GM12875 (cell line): ENCODE data around the gene BANF2.

ENCODE experiments used
- H3K4me3 ChIP-seq: one replicate; pipeline ENCODE4 v1.5.1; 2011; ENCODE audit warnings: low read depth, low read length, control low read depth
- TF ChIP-seq, protein P1 (sequence below): IDR thresholded peaks from 2 replicates; pipeline ENCODE4 v1.5.1; 2011; ENCODE audit warnings: low read depth, mild to moderate bottlenecking, control low read depth, inconsistent platforms, low read length, moderate library complexity, borderline replicate concordance; ENCODE audit not compliant: insufficient read depth

Gene BANF2

DNA sequence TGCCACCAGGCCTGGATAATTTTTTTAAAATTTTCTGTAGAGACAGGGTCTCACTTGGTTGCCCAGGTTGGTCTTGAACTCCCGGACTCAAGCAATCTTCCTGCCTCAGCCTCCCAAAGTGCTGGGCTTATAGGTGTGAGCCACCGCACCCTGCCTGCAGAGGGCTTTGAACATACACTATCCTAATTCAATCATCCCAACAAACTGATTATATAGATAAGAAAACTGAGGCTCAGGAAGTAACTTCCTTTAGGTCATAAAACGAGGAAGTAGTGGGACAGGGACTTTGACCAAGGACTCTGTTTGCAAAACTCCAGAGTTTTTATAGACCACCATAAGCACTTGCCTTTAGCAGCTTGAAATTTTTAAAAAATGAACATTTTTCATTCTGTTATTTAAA, 5.0 kb upstream of the BANF2 start:
- H3K4me3 ChIP-seq = no peak overlapping the region
- TF ChIP-seq, protein P1, sequence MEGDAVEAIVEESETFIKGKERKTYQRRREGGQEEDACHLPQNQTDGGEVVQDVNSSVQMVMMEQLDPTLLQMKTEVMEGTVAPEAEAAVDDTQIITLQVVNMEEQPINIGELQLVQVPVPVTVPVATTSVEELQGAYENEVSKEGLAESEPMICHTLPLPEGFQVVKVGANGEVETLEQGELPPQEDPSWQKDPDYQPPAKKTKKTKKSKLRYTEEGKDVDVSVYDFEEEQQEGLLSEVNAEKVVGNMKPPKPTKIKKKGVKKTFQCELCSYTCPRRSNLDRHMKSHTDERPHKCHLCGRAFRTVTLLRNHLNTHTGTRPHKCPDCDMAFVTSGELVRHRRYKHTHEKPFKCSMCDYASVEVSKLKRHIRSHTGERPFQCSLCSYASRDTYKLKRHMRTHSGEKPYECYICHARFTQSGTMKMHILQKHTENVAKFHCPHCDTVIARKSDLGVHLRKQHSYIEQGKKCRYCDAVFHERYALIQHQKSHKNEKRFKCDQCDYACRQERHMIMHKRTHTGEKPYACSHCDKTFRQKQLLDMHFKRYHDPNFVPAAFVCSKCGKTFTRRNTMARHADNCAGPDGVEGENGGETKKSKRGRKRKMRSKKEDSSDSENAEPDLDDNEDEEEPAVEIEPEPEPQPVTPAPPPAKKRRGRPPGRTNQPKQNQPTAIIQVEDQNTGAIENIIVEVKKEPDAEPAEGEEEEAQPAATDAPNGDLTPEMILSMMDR = no peak

DNA sequence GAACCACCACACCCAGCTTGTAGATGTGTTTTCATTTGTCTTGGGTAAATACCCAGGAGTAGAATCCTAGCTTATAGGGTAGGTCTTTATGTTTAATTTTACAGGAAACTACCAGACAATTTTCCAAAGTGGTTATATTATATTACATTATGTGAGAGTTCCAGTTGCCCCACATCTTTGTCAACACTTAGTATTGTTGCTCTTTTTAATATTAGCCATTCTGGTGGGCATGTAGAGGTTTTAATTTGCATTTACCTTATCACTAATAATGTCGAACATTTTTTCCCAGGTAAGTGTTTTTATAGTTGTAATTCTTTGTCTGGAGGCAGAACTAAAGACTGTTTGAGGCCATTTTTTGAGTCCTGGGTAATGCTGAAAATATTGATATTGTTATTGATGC, 3.5 kb upstream of the BANF2 start:
- H3K4me3 ChIP-seq = no peak overlapping the region
- TF ChIP-seq, protein P1 = no peak

DNA sequence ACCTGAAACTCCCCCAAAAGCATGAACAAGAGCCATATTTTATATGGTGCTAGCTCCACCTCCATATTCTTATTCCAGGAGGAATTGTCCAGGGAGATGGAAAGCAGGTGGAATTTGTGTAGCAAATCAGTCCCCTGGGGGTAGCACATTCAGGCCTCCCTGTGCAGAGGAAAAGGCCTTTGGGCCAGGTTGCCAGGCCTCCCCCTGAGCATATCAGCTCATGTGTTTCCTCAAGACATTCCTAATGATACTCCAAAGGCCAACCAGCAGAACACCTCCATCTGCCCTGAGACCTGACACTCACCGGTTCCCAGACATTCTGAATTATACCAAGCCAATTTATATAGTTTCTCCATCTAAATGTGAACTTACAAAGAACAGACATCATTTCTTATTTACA, 2.6 kb upstream of the BANF2 start:
- TF ChIP-seq, protein P1 = no peak
- no peak overlapping the region for H3K4me3 ChIP-seq

DNA sequence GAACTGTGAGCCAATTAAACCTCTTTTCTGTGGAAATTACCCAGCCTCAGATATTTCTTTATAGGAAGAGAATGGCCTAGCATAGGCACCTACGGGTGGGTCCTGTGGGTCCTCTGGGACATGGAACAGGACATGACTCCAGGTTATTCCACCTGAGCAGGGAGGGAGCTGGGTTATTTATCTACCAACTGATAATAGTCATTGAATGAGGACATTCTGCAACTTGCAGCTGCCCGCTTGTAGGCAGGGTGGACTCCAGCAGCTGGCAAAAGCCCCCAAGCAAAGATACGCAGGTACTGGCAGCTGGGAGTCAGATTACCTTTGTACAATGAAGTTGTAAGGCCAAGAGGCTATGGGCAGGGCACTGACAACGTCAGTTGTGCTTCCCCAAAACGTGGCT, 1.4 kb upstream of the BANF2 start:
- no peak overlapping the region for H3K4me3 ChIP-seq
- TF ChIP-seq, protein P1 = no peak

DNA sequence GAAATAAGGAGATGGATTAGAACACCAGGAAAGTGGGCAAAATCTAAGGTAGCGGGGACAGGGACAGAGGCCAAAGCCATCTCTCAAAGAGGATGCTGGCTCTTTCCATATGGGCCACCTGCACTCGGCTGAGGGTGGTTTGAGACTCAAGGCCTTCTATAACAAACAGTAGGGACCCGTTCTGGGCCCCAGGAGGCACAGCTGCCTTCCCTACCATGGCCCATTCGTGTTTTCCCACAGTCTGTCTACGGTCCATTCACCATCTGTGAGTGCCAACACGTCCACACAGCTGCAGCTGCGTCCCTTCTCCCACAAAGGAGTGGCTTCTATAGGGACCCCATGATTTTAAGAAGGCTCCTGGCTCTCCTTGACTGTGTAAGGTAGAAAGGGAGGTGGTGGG, 871 bp downstream of the BANF2 start:
- TF ChIP-seq, protein P1 = no peak

DNA sequence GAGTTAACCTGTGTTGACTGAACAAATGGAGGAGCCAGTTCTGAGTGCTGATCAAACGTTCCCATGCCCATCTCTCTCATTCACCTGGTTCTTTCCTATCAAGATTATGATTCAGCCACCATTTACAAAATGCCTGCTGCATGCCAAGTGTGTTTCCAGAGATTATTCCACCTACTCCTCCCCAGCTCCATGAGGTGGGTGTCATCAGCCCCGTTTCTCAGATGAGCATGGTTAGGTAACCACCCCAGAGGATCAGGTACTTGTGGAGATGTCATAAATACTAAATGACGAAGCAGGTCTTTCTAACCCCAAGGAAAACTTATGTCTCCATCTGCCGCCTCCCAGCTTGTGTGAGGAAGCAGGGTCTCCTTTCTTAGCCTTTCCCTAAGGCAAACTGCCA, 2.1 kb downstream of the BANF2 start:
- H3K4me3 ChIP-seq = no peak overlapping the region
- TF ChIP-seq, protein P1 = no peak

More for the DNA sequence above, 871 bp downstream of the BANF2 start:
- no peak overlapping the region for H3K4me3 ChIP-seq

DNA sequence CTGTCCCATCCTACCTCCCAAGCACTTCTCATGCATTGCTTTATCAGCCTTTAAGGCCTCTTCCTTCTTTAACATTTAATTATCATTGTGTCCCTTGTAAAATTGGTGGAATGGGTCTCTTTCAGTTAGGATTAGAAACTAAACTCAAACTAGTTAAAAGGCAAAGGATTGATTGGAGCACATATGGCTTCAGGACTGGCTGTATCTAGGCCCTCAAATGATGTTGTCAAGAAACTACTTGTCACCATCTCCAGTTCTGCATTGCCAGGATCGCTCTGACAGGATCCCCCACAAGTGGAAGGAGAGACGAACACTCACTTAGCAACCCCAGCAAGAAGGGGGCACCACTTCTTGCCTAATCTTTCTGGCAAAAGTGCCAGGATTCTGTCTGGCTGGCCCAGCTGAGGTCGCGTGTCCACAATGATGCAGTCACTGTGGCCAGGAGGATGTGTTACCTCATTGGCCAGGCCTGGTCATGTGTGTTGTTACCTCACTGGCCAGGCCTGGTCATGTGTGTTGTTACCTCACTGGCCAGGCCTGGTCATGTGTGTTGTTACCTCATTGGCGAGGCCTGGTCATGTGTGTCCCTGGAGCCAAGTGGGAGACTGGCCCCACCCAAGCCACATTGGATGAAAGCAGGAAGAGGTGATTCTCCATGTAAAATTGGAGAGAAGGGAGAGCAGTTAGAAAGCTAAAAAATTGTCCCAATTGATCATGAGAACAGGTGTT, 5.0 kb downstream of the BANF2 start:
- H3K4me3 ChIP-seq = no peak overlapping the region

More for the DNA sequence above, 5.0 kb downstream of the BANF2 start:
- TF ChIP-seq, protein P1 = no peak
